HG03095 (cell line): Measurements from ENCODE around the gene MOB3B.

Experiments
- ATAC-seq: cut with Tn5 transposase; IDR thresholded peaks from one replicate; pipeline ENCODE4 v1.9.1; 2021; ENCODE audit warnings: moderate library complexity; ENCODE audit not compliant: unreplicated experiment

Gene MOB3B

DNA sequence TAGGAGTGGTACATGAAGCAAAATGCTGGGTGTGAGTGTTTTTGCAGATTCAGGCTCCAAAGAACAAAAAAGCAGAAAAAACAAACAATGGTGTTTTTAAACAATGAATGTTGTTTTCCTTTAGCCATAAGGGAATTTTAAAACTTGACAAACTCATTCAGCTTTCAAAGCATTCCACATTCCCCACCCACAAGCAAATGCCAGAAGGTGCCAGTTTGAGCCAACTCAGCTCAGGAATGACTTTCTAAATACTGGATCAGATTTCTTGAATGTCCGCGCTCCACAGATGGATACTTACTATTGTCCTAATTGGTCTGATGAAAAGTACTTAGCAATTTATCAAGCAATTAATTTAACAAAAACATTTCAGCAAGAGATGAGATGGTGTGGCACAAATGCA is 12.9 kb upstream of the MOB3B start:
- ATAC-seq = no peak

DNA sequence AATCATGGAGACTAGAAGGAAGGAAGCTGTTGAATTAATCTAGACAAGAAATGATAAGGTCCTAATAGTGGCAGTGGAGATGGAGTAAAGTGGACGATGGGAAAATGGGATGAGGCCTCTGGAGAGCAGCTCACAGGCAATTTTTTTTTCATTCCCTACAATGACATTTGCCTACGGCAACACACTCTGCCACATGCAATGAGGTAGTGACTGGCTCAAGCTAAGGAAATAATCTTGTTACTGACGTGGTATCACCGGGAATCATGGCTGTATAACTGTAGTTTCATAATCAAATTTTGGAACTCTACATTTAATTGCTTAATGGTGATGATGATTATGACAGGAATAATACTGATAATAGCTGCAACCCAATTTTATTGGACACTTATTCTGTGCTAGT is 12.1 kb upstream of the MOB3B start:
- ATAC-seq = no peak

DNA sequence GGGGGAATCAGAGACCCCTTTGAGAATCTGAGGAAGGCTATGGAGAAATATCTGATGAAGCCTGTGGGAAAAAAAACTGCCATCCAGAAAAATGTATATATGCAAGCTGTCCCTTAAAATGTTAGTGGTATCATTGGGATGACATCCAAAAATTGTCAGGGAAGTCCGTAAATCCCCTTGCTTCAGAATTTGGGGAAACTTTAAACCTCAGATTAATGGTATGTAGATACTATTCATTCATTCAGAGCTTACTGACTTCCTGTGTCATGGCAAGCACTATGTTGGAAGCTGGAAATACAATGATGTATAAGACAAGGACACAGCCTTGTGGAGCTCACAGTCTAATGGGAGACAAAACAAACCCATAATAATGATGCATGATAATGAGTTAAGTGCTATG is 10.9 kb upstream of the MOB3B start:
- ATAC-seq = no peak

DNA sequence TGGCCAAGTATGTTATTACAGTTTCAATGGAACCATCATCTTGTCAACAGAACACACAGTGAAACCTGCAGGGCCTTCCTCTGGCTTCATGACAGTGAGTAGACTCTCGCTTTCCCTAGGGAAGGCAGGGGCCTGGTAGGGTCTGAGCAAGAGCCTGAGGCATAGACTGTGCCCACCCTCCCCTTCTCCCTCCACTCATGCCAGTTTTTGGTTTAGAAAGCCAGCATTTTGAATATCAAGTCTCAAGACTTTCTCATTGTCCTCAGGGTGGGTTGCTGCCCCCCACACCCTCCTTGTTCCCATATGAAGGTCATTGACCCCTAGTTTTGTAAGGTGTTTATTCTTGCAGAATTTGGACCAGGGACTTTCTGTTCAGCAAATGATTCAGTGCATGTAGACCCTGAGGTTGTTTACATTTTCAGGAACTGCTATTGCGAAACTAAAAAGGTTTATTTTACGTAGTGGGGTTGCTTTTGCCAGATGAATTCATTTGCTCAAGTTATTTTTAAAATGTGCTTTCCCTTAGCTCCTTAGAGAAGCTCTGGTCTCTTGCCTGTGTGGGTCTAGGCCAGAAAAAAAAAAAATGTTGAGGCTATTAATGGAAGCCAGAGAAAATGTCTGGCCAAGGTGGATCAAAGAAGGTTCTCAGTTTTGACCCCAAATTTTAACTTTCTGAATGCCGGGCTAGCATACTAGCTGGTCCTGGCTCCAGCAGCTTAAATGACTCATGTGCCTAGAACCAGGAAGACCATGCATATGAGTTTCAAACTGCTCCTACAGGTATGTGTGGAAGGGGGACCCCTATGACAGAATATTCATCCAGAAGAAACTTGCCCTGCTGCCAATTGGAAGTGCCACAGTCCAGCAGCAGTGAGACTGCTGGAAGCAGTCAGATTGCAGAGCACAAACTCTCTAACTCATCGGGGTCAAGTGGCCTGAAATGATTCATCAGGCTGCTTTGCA is 10.1 kb upstream of the MOB3B start:
- ATAC-seq = peak; percentile 45

DNA sequence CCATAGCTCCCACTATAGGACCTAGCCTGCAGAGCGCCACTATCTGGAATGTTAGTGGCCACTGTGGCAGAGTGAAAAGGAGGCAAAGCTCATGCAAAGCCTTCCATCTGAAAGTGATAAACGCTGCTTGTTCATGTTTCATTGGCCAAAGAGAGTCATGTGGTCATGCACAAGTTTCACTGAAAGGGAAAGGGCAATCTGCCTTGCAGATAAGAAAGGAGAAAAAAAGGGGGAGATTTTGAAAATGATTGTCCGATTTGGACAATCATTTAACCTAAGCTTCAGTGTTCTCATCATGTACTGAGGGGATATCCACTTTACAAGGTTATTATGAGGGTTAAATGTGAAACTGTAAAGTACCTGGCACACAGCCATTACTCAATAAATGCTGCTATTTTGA is 9.0 kb upstream of the MOB3B start:
- no peak for ATAC-seq

DNA sequence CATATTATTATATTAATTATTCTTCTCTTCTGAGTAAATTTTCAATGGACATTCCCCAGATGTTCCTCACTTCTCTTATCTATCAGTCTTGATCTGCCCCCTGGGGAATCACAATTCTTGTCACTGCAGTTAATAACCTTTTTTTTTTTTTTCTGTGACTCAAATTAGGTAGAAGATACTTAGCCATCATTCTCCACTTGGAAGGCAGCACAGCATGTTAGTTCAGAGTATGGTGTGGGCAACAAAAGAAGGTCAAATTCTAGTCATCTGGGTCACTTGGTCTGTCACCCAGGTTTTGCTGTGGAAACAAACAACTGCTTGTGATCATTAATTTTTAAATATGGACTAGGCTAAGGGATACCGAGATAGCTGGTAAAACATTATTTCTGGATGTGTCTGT is 8.1 kb upstream of the MOB3B start:
- no peak for ATAC-seq

DNA sequence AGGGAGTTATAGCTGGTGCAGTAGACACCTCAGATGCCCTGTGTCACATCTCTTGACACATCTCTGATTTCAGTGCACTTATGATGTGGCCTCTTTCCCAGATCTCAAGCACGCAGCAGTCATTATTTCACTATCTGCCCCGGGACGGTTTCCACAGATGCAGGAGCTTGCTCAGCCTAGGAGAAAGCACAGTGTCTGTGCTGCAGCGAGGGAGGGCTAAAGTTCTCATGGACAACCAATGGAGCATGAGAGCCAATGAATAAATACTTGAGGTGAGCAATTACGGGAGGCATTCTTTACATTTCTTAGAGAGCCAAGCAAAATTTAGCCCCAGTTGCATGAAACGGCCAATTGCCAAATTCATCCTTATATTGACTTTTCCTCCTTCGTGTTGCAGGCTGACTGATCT is 7.4 kb upstream of the MOB3B start:
- no peak for ATAC-seq

DNA sequence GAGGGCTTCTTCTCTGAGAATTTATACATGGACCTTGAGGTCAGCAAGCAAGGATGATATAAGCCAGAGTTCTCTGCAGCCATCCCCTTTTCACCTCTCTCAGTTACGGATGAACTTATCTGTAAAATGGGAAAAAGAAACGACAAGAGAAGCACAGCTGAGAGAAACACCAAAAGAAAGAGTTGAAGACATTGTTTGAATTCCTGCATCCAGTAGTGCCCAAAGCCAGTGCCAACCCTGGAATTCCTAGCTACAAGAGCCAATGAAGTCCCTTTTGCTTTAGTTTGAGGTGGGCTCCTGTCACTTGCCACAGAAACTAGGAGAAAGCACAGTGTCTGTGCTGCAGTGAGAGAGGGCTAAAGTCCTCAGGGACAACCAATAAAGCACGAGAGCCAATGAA is 6.6 kb upstream of the MOB3B start:
- ATAC-seq = no peak

DNA sequence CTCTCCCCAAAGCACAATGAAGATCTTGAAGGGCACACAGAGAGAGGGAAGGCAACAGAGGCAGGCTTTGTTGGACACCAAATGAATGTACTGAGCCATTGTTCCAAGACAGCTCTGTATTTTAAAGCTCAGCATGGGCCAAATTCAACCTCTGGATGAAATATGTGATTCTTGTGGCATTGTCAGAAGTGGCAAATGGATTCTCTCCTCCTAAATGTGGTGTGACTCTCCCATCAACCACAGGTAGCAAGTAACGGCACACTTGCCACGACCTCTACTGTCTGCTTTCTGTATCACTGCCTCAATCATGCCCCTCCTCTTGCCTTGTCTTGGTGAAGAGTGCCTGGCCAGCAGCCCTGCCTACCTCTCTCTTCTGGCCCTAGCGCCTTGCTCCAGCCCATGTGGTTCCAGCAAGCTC is 6.1 kb upstream of the MOB3B start:
- peak; percentile 38 for ATAC-seq

DNA sequence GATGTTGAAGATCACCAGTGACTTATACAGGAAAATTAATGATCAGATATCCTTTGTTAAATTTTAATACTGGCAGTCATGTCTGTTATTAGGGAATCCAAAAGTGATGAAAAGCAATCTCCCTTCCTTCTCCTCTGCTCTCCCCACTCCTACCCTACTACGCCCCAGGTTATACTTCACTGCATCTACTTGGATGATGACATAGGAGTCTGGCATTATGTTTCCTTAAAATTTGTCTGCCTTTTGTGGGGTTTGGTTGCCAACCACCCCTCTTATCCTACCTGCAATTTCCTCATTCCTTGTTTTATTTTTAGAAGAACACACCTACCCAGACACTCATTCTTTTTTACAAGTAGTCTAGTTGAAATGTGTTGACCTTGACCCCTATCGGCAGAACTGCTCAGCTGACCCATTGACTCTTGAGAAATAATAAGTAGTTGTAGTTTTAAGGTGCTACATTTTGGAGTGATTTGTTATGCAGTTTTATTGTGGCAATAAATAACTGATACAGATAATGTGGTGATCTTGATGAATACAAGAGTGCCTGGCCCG is 5.1 kb upstream of the MOB3B start:
- ATAC-seq = no peak

DNA sequence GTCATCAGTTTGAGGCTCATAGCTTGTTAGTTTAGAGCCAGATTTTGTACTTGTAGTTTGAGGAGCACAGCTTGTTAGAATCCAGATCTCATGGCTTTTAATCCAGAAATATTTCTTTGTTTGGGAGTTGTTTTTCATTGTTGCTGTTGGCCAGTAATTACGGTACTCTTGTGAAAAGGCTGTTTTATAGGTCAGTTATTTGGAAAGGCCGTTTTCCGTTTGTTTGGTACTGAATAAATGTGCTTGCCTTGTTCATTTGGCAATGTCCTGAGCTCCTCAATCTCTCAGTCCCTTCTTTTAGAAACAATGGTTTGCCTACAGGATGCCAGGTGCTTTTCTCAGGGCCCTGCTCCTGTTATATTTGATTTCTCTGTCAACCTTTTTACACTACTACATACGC is 4.5 kb upstream of the MOB3B start:
- ATAC-seq = no peak

DNA sequence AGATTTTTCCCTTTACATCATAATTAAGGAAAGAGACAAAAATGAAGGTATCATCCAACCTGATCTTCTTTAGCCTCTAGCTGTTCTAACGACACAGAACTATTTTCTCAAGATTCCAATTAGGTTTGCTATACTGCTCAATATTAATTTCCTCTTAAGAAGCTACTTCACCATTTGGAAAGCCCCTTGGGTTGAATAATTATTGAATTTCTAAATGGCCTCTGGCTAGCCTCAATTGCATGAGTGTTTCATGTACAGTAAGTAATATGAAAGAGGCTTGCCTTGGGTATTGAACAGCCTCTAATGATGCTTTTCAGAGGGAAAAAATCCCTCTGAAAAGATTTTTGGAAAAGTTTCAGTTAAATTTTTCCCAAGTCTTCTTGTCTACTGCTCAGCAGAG is 3.7 kb upstream of the MOB3B start:
- ATAC-seq = no peak

DNA sequence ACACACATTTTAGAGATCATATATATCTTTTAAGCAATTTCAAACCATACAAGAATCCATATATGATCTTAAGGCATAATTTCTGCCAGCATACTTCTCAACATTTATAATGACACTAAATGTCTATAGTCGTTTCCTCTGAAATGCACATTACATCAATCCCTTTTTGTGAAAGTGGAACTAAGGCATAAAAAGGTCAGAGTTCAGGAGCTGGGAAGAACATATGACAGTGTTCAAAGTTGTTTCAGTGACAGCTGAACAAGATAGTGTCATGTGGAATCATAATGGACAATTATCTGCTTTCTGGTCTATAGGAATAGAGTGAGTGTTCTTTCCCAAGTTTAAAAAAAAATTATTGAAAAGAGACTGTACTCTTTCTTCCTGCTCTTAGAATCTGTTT is 2.4 kb upstream of the MOB3B start:
- ATAC-seq = no peak

DNA sequence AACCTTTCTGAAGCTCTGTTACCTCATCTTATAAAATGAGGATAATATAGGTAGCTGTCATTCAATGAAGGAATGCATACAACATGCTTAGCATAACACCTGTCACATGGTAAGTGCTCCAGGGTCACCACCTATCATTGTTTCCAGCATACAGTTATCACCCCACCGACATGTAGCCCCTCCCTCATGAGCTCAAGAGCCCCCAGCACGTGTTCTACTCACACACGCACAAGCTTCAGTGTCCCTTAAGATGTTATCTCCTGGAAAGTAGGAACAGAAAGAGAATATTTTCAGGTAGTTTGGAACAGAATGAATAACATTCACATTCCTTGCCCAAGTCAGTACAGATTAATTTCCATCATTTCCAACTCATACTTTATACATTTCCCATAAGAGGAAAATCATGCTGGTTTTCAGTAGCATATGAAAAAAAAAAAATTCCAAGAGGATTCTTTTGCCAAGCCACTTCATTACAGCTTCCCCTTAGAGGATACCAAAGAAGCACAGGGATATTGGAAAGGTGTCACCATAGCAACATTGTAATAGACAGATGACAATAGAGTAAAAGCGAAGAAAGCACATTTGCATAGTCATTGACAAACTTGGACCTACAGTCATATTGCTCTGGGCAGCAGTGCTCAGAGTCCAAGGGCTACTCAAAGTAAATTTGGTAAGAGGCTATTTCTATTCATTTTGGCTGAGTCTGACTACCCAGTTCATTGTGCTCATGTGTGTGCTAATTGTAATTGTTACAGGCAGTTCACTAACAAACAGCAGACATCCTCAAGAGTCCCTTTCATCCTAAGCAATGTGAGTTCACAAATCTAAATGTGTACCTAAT is 1.5 kb upstream of the MOB3B start:
- ATAC-seq = no peak

DNA sequence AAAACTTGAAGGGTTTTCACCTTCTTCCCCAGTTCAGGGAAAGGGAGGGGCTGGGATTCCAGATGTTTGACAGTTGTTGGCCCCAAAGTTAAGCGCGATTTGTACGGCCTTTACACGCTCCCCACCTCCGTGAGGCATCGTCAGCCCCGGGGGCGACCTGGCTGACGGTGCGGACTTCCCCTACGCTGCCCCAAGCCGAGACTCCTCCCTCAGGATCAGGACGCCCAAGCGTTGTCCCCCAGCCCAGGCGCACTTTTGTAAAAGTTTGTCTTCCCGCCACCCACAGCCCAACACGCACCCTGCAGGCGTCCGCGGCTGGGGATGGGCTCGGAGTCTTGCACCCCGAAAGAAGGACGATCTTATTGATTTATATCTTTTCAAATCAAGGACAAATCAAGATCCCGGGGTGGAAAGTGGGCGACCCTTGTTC is 713 bp downstream of the MOB3B start:
- ATAC-seq = peak; percentile 38

DNA sequence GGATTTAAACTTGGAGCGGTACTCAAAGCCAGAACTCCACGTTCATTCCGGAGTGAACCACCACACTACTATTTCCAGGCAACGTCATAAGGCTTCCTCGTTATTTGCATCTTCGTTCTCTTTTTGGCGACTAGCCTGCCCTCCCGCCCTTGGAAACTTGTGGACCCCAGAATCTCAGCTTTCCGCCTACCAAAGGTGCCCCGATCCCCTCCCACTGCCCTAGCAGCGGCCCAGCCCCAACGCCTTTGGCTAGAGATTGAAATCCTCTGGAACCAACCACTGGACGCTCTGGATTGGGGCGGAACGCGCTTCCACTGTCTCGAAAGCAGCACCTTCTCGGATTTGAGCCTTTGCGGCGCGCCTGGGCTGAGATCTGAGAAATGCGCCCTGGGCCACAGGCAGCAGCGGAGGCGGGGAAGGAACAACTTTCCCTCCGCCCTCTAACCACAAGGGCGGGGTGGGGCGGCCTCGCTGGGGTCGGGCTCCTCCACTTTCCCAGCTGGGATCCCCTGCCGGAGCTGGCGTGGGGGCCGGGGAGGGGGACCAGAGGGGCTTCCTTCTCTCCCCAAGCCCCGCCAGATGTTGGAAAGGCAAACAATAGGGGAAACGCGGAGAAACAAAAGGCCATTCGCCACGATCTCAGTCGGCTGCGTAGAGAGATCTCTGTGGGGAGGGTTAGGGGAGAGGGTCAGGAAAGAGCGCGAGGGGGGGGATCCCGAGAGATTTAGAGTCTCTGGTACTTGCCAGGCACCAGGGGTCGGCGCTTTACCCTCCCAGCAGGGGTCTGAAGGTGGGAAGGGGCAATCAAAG is 1.3 kb downstream of the MOB3B start:
- peak; percentile 57 for ATAC-seq

DNA sequence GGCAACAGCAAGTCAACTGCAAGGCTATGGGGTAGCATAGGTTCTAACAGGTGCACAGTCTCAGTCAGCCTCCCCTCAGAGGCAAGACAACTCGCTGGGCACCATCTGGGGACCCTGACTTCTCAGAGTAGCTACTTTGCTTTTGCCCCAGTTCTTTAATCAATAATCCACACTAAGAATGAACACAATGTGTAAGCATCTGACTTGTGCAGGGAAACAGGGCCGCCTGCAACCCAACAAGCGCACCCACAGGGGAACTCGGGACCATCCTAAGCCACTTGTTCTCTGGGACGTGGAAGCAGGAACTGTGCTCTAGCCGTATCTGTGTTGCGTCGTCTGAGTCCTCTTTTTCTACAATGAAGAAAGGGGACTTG is 1.9 kb downstream of the MOB3B start:
- ATAC-seq = no peak

DNA sequence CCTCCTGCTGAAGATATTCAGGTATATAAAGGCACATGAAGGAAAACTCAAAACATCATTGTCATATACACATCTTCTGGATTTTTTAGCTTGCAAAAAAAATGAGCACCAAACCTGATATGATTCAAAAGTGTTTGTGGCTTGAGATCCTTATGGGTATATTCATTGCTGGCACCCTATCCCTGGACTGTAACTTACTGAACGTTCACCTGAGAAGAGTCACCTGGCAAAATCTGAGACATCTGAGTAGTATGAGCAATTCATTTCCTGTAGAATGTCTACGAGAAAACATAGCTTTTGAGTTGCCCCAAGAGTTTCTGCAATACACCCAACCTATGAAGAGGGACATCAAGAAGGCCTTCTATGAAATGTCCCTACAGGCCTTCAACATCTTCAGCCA is 5.4 kb downstream of the MOB3B start, which contains the start of gene IFNK:
Gene IFNK, plus strand, starts transcription at position 55 of the 400 bp plus-strand sequence. Its CDS starts 47 bp downstream, at position 102.
- ATAC-seq = no peak

DNA sequence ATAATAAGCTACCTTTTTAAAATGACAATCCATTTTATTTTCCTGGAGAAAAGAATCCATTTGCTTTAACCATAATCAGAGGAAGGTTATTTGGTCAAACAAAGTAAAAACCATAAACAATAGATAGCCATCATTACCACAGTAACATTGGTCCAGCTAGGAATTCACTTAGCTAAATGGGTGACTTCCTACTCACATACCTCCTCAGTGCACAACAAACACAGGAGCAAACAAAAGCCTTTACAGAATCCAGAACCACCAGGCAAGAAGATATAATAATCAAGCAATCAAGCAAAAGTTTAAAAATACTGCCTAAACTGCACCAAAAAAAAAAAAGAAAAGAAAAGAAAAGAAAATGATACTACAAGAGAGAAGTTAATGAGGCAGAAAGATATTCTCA is 6.5 kb downstream of the MOB3B start:
- ATAC-seq = no peak

DNA sequence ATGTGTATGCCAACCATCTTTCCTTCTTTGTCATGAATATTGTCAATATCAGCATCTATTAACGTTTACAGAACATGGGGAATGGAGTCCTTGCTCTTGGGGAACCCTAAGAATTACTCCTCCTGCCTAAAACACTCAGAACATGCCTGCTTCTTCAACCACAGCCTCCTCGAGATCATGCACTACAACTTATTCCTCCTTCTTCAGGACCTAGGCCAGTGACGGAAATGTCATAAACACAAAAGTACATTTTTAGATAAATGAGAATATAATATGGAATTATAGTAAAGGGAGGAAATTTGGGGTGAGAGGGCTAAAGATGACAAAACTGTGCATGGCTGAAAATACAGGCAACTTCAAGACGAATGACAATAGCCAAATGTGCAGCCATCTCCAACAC is 8.6 kb downstream of the MOB3B start:
- no peak for ATAC-seq
